Measurements from ENCODE around the gene MTAP. TPM values are rescaled to one million over a fixed set of nuclear protein-coding genes. Genes with fewer than 3 reads are reported as not detected.

MTAP gene
- total and polyA plus RNA-seq, 2 of the 13 experiments (the other 11 are each of a cell fraction or from before 2014, with no cell fraction given) = 16.7 to 51.2 TPM

GRCh38 chr9:21985964-21986667 lies 183.7 kb downstream of the MTAP start:
- Histone ChIP-seq H3K27ac (ENCODE audit: extremely low read length, insufficient read depth, low read length) (no peak overlapping the region), H2AFZ (ENCODE audit: low read length) (no peak overlapping the region), H3K4me1 (ENCODE audit: insufficient read depth, low read length) (no peaks in the 10 kb centered on the region), H3K9ac (ENCODE audit: insufficient read depth, low read depth, low read length) (no peak overlapping the region), H3K27me3 (ENCODE audit: control insufficient read depth in 1 of 2, insufficient read depth in 2 of 2, low read length in 2 of 2) (no peaks in the 10 kb centered on the region), H3K36me3 (replicated peaks in 1 of 2; ENCODE audit: control insufficient read depth in 1 of 2, insufficient read depth in 2 of 2, low read length in 2 of 2) (no peaks in the 10 kb centered on the region), H3K79me2 (ENCODE audit: insufficient read depth, low read length) (no peaks in the 10 kb centered on the region), H3K4me3 (replicated peaks in 1 of 3; ENCODE audit: insufficient read depth in 1 of 3, low read depth in 2 of 3, low read length in 3 of 3) (no peak overlapping the region), H3K4me2 (ENCODE audit: low read depth, low read length) (no peak overlapping the region), H3K9me3 (ENCODE audit: low read length) (no peaks in the 10 kb centered on the region), H4K20me1 (ENCODE audit: insufficient read depth, low read length) (no peaks in the 10 kb centered on the region)
- FAIRE-seq = no peak
- WGBS (ENCODE audit: low lambda C conversion rate) = 39% methylated on average over 5 of the region's 5 CpGs
- DNase-seq (ENCODE audit: low spot score) = no peak
- in situ Hi-C loops (cut with HindIII; ENCODE audit: extremely low pct_ligation_motif_present, low pct_unique_long_range_greater_than_20kb) = no loop called here
- ATAC-seq = no peak
- intact Hi-C loops (cut with micrococcal nuclease; ENCODE audit: unreplicated experiment) = no loop called here
- POLR2A ChIA-PET = interaction anchor here (1.7 kb wide), 1 partner anchor 23 kb away, joined by 7 read pairs; the partner anchor contains the start of gene CDKN2B
- BruUV-seq (replicated peaks) = no TSS peak
- CTCF ChIA-PET (ENCODE audit: low intra/inter-chr PET ratio, low total read pairs) = no interaction called here
- TF ChIP-seq THAP11 (CRISPR knock-in tag; IDR thresholded peaks at IDR 0.05) (no peak), NCOR1 (IDR thresholded peaks at IDR 0.05; ENCODE audit: borderline replicate concordance, low read length) (no peak), REST (IDR thresholded peaks at IDR 0.05; ENCODE audit: borderline replicate concordance in 1 of 2, low read depth in 1 of 2, low read length in 2 of 2) (no peak), KDM3A (CRISPR knock-in tag; IDR thresholded peaks at IDR 0.05; ENCODE audit: low read depth) (no peak), ZNF260 (CRISPR knock-in tag; IDR thresholded peaks at IDR 0.05; ENCODE audit: borderline replicate concordance, low read depth) (no peak), GPN1 (CRISPR knock-in tag; IDR thresholded peaks at IDR 0.05; ENCODE audit: borderline replicate concordance) (no peak), ZNF432 (CRISPR knock-in tag; IDR thresholded peaks at IDR 0.05; ENCODE audit: borderline replicate concordance) (no peak), U2AF1 (optimal IDR thresholded peaks at IDR 0.05; ENCODE audit: low read depth, low read length) (no peak), NFIB (CRISPR knock-in tag; IDR thresholded peaks at IDR 0.05; ENCODE audit: borderline replicate concordance) (no peak), DDIT3 (CRISPR knock-in tag; IDR thresholded peaks at IDR 0.05) (no peak), CENPBD1 (CRISPR knock-in tag; IDR thresholded peaks at IDR 0.05; ENCODE audit: borderline replicate concordance, low read depth) (no peak), ZNF614 (CRISPR knock-in tag; IDR thresholded peaks at IDR 0.05; ENCODE audit: borderline replicate concordance) (no peak), ZNF513 (CRISPR knock-in tag; conservative IDR thresholded peaks at IDR 0.05) (no peak), ZNF180 (CRISPR knock-in tag; IDR thresholded peaks at IDR 0.05; ENCODE audit: borderline replicate concordance, low read depth) (no peak), RBM22 (optimal IDR thresholded peaks at IDR 0.05; ENCODE audit: low read length) (no peak), ZBTB7A (CRISPR knock-in tag; IDR thresholded peaks at IDR 0.05) (no peak), ZNF839 (CRISPR knock-in tag; IDR thresholded peaks at IDR 0.05; ENCODE audit: borderline replicate concordance) (no peak)
